ENCODE measurements around the gene EDEM2. TPM values are rescaled to one million over a fixed set of nuclear protein-coding genes. Genes with fewer than 3 reads are reported as not detected.
"Not testable (repeated sequence)": the region's sequence is repeated elsewhere in the genome, so short reads cannot be mapped to it uniquely, and the experiment has no call there.

EDEM2 gene
- total RNA-seq, 2 donors from 2014 or later, result 27.1 to 30.0 TPM

DNA sequence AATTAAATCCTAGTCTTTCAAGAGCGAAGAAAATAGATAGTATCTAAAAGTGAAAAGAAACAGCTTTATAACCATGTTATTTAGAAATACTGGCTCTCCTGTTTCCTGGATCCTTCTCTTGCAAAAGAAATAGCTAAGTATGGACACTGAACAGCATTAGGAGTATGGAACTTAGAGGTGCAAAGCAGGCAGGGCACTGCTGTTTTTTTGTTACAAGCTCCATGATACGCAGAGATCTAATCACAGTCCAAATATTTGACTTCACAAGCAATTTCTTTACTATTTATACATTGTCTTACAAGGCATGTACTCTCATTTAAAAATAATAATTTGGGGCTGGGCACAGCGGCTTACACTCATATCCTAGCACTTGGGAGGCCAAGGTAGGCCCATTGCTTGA, 62.1 kb downstream of the EDEM2 start:
- Histone ChIP-seq H3K4me3 (no peak overlapping the region), H3K9me3 (no peaks in the 10 kb centered on the region), H3K4me1 (replicated peaks) (peaks cover 9% of the 10 kb centered on the region), H3K27me3 (replicated peaks; ENCODE audit: insufficient read depth) (no peaks in the 10 kb centered on the region), H3K36me3 (no peaks in the 10 kb centered on the region), H3K27ac (no peak overlapping the region)
- no peak for DNase-seq (ENCODE audit: low spot score)
- intact Hi-C loops (cut with DNase I), result no loop called here
- 41% methylated on average over 3 of the region's 3 CpGs for WGBS
- no peak for TF ChIP-seq POLR2A (IDR thresholded peaks at IDR 0.05)
- TF ChIP-seq POLR2AphosphoS5 (IDR thresholded peaks at IDR 0.05), result peak; percentile 5

DNA sequence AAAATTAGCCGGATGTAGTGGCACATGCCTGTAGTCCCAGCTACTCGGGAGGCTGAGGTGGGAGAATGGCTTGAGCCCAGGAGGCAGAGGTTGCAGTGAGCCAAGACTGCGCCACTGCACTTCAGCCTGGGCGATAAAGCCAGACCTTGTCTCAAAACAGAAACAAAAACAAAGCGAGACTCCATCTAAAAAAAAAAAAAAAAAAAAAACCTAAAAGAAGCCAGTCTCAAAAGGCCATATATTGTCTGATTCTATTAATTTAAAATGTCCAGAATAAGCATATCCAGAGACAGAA, 66.8 kb downstream of the EDEM2 start:
- H3K36me3 ChIP-seq; H3K27ac ChIP-seq; H3K9me3 ChIP-seq; DNase-seq (ENCODE audit: low spot score); intact Hi-C loops (cut with DNase I); H3K27me3 ChIP-seq (replicated peaks; ENCODE audit: insufficient read depth); H3K4me3 ChIP-seq; H3K4me1 ChIP-seq (replicated peaks): not testable (repeated sequence)
- 69% methylated on average over 5 of the region's 5 CpGs for WGBS

- TF ChIP-seq, protein P1, sequence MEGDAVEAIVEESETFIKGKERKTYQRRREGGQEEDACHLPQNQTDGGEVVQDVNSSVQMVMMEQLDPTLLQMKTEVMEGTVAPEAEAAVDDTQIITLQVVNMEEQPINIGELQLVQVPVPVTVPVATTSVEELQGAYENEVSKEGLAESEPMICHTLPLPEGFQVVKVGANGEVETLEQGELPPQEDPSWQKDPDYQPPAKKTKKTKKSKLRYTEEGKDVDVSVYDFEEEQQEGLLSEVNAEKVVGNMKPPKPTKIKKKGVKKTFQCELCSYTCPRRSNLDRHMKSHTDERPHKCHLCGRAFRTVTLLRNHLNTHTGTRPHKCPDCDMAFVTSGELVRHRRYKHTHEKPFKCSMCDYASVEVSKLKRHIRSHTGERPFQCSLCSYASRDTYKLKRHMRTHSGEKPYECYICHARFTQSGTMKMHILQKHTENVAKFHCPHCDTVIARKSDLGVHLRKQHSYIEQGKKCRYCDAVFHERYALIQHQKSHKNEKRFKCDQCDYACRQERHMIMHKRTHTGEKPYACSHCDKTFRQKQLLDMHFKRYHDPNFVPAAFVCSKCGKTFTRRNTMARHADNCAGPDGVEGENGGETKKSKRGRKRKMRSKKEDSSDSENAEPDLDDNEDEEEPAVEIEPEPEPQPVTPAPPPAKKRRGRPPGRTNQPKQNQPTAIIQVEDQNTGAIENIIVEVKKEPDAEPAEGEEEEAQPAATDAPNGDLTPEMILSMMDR (IDR thresholded peaks at IDR 0.05), result no peak
- TF ChIP-seq POLR2AphosphoS5 (IDR thresholded peaks at IDR 0.05), result no peak
- TF ChIP-seq POLR2A (IDR thresholded peaks at IDR 0.05), result no peak
- no peak for DNase-seq (ENCODE audit: low spot score)
- Histone ChIP-seq H3K27me3 (replicated peaks; ENCODE audit: insufficient read depth) (no peaks in the 10 kb centered on the region), H3K27ac (no peak overlapping the region), H3K4me3 (no peak overlapping the region), H3K36me3 (peaks cover 0 to 7% of the 10 kb centered on the region in 2 donors), H3K9me3 (no peaks in the 10 kb centered on the region), H3K4me1 (replicated peaks) (no peaks in the 10 kb centered on the region)
- WGBS, result 94% methylated on average over 8 of the region's 8 CpGs
- intact Hi-C loops (cut with DNase I), result no loop called here
Observed at GRCh38 chr20:35079472-35080347, 67.4 kb downstream of the EDEM2 start.

DNA sequence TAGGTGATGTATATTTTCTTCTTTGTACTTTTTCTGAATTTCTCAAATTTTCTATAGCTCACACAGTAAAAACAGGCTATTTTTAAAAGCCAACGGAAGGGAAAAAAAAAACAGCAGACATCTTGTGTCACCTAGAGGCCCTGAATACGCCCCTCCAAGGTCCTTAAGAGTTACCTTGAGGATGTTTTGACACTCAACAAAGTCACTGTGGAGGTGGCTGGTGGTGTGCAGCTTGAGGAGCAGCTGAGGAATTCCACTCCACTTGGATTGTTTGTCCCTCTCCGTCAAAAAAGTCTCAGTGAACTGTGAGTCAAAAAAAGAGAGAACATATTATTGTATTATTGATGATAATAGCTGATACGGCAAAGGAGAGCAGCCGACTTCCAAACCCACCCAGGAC, 69.3 kb downstream of the EDEM2 start:
- intact Hi-C loops (cut with DNase I), result no loop called here
- no peak overlapping the region for H3K27ac ChIP-seq
- no peaks in the 10 kb centered on the region for H3K9me3 ChIP-seq
- no peaks in the 10 kb centered on the region for H3K27me3 ChIP-seq (replicated peaks; ENCODE audit: insufficient read depth)
- DNase-seq (ENCODE audit: low spot score), result no peak
- TF ChIP-seq, protein P1 (IDR thresholded peaks at IDR 0.05), result no peak
- TF ChIP-seq POLR2AphosphoS5 (IDR thresholded peaks at IDR 0.05), result no peak
- TF ChIP-seq POLR2A (IDR thresholded peaks at IDR 0.05), result no peak
- H3K36me3 ChIP-seq, result peaks cover 0 to 7% of the 10 kb centered on the region in 2 donors
- 95% methylated on average over 5 of the region's 5 CpGs for WGBS
- no peaks in the 10 kb centered on the region for H3K4me1 ChIP-seq (replicated peaks)
- no peak overlapping the region for H3K4me3 ChIP-seq

GRCh38 chr20:35077341-35077740, 69.8 kb downstream of the EDEM2 start:
- 100% methylated on average over 4 of the region's 5 CpGs for WGBS
- H3K36me3 ChIP-seq, result peaks cover 0 to 7% of the 10 kb centered on the region in 2 donors
- intact Hi-C loops (cut with DNase I), result no loop called here
- no peaks in the 10 kb centered on the region for H3K4me1 ChIP-seq (replicated peaks)
- H3K9me3 ChIP-seq, result no peaks in the 10 kb centered on the region
- H3K4me3 ChIP-seq, result no peak overlapping the region
- H3K27me3 ChIP-seq (replicated peaks; ENCODE audit: insufficient read depth), result no peaks in the 10 kb centered on the region
- TF ChIP-seq, protein P1 (IDR thresholded peaks at IDR 0.05), result no peak
- H3K27ac ChIP-seq, result no peak overlapping the region
- no peak for DNase-seq (ENCODE audit: low spot score)

- not testable (repeated sequence) for H3K27me3 ChIP-seq (replicated peaks; ENCODE audit: insufficient read depth)
- WGBS, result 91% methylated on average over 8 of the region's 8 CpGs
Observed at GRCh38 chr20:35071436-35072153, 75.5 kb downstream of the EDEM2 start.

More at GRCh38 chr20:35071436-35072153, 75.5 kb downstream of the EDEM2 start:
- H3K4me3 ChIP-seq; DNase-seq (ENCODE audit: low spot score); H3K36me3 ChIP-seq; intact Hi-C loops (cut with DNase I); H3K27ac ChIP-seq; H3K4me1 ChIP-seq (replicated peaks); H3K9me3 ChIP-seq: not testable (repeated sequence)

Data from prostate gland (tissue), 2 donors.